GM12864 (cell line): ENCODE data around the gene DIAPH1.

Experiments used
- DNase-seq: peaks from one replicate; pipeline ENCODE4 v3.0.0-alpha.2; 2011; ENCODE audit warnings: low read depth
- H3K4me3 ChIP-seq: 2 replicates; pipeline ENCODE4 v1.5.1; 2011; ENCODE audit warnings: mild to moderate bottlenecking, low read depth, low read length, control low read depth
- TF ChIP-seq, protein P1 (sequence below): IDR thresholded peaks from 2 replicates; pipeline ENCODE4 v1.5.1; 2011; ENCODE audit warnings: low read depth, mild to moderate bottlenecking, moderate library complexity, low read length, control low read depth, inconsistent platforms; ENCODE audit errors: missing control alignments

The DIAPH1 gene

DNA sequence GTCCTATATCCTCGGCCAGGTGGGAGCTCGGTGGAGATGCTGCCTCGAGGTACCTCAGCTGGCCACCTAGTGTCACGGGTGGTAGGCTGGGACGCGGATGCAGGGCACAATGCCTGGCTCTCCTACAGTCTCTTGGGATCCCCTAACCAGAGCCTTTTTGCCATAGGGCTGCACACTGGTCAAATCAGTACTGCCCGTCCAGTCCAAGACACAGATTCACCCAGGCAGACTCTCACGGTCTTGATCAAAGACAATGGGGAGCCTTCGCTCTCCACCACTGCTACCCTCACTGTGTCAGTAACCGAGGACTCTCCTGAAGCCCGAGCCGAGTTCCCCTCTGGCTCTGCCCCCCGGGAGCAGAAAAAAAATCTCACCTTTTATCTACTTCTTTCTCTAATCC is 141.0 kb downstream of the DIAPH1 start:
- no peak overlapping the region; the same call in 1 of the 2 replicates for H3K4me3 ChIP-seq
- TF ChIP-seq, protein P1, sequence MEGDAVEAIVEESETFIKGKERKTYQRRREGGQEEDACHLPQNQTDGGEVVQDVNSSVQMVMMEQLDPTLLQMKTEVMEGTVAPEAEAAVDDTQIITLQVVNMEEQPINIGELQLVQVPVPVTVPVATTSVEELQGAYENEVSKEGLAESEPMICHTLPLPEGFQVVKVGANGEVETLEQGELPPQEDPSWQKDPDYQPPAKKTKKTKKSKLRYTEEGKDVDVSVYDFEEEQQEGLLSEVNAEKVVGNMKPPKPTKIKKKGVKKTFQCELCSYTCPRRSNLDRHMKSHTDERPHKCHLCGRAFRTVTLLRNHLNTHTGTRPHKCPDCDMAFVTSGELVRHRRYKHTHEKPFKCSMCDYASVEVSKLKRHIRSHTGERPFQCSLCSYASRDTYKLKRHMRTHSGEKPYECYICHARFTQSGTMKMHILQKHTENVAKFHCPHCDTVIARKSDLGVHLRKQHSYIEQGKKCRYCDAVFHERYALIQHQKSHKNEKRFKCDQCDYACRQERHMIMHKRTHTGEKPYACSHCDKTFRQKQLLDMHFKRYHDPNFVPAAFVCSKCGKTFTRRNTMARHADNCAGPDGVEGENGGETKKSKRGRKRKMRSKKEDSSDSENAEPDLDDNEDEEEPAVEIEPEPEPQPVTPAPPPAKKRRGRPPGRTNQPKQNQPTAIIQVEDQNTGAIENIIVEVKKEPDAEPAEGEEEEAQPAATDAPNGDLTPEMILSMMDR, result no peak
- DNase-seq, result no peak

GRCh38 chr5:141477044-141477575 is 141.7 kb downstream of the DIAPH1 start:
- TF ChIP-seq, protein P1, result no peak
- peak overlapping the region; percentile 74 for H3K4me3 ChIP-seq

GRCh38 chr5:141476132-141476911 is 142.5 kb downstream of the DIAPH1 start:
- no peak for DNase-seq
- TF ChIP-seq, protein P1, result no peak
- peak overlapping the region; percentile 74 for H3K4me3 ChIP-seq

More at GRCh38 chr5:141477044-141477575, 141.7 kb downstream of the DIAPH1 start:
- no peak for DNase-seq

DNA sequence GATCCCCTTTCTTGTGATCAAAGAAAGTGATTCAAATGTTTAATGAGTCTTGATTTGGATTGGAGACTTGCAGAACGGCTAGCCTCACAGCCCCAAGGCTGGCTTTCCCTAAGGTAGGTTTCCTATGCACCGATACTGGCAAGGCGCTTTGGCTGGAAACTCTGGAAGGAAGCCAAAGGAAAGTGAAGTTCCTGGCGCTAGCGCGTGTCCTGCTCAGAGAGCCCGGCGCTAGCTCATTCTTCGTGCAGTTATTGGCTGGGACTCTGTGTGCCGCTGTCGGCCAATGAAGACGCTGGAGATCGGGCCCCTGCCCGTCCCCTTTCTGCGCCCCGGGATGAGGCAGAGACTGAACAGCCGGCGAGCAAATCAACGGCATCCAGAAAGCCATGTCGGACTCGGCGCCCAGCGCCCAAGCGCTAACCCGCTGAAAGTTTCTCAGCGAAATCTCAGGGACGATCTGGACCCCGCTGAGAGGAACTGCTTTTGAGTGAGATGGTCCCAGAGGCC is 143.1 kb downstream of the DIAPH1 start, which contains the start of gene PCDHGC3:
TSS of gene PCDHGC3 (plus strand) at position 342 of the 507 bp plus-strand sequence. CDS start at position 493, 151 bp downstream.
- DNase-seq, result peak; percentile 62
- peak within 1 kb of the TSS; percentile 74 for H3K4me3 ChIP-seq
- TF ChIP-seq, protein P1, result peak; percentile 55

DNA sequence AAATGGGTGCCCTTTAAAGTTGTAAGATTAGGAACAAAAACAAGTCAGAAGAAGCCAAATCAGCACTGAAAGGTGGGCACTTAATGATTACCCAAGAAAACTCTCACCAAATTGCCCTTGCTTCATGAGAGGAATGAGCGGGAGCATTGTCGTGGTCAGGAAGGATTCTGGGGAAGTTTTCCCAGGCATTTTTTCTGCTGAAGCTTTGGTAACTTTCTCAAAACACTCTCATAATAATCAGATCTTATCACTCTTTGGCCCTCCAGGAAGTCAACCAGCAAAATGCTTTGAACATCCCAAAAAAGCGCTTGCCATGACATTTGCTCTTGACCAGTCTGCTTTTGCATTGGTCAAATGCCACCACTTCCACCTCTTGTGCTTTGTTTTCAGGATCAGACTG is 153.4 kb downstream of the DIAPH1 start:
- H3K4me3 ChIP-seq, result no peak overlapping the region
- TF ChIP-seq, protein P1, result no peak
- no peak for DNase-seq
